GM21367 (cell line): Measurements from ENCODE around the gene GRIN3B.

Experiments used
- ATAC-seq: cut with Tn5 transposase; IDR thresholded peaks from one replicate; pipeline ENCODE4 v1.9.1; 2021; ENCODE audit not compliant: unreplicated experiment

The GRIN3B gene

DNA sequence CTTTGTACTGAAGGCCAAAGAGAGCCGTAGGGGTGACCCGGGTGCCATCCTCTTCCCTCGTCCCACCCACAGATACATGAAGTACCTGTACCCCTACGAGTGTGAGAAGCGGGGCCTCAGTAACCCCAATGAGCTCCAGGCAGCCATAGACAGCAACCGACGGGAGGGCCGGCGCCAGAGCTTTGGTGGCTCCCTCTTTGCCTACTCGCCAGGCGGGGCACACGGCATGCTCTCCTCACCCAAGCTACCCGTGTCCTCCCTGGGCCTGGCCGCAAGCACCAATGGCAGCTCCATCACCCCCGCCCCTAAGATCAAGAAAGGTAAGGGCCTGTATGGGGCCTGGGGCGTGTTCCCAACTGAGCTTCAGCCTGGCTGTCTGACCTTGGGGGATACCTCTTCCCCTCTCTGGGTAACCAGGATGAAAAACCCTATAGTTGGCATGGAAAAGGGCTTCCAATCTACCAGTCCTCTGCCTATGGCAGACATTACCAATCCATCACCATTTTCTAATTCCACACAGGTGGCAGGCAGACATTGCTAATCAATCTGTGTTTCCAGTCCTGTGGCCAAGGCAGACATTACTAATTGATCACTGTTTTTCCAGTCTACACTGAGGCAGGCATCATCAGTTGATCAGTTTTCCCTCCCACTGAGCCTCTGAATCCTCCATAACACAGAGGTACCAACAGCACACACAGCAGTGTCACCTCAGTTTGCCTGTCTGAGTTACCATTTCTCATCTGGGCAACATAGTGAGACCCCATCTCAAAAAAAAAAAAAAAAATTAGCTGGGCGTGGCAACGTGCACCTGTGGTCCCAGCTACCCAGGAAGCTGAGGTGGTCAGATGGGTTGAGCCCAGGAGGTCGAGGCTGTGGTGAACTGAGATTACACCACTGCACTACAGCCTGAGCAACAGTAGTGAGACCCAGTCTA, 35.2 kb upstream of the GRIN3B start:
- ATAC-seq, result no peak

DNA sequence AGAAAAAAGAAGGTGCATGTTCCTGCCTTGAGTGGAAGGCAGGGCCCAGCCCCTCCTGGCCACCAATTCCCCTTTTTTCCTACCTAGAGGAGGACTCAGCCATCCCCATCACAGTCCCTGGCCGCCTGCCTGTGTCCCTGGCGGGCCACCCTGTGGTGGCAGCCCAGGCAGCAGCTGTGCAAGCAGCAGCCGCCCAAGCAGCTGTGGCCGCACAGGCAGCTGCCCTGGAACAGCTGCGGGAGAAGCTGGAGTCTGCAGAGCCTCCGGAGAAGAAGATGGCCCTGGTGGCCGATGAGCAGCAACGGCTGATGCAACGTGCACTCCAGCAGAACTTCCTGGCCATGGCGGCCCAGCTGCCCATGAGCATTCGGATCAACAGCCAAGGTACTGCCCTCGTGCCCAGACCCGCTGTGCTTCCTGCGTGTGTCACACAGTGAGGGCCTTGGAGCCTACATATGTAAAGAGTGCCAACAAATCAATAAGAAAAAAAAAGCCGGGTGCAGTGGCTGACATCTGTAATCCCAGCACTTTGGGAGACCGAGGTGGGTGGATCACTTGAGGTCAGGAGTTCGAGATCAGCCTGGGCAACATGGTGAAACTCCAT, 33.6 kb upstream of the GRIN3B start:
- no peak for ATAC-seq

DNA sequence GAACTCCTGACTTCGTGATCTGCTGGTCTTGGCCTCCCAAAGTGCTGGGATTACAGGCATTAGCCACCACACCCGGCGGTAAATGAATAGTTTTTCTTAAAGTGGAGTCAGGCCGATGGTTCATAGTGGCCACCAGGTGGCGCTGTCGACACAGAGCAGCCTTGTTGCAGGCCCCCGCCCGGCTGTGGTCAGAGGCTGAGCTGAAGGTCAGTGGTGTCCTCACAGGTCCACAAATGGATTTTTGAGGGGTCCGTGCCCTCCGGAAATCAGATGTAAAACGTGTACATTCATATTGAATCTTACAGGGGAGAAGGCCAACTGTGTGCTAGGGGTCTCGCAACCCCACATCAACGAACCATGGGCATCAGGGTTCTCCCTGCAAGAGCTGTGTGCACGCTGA, 29.5 kb upstream of the GRIN3B start:
- ATAC-seq, result no peak

DNA sequence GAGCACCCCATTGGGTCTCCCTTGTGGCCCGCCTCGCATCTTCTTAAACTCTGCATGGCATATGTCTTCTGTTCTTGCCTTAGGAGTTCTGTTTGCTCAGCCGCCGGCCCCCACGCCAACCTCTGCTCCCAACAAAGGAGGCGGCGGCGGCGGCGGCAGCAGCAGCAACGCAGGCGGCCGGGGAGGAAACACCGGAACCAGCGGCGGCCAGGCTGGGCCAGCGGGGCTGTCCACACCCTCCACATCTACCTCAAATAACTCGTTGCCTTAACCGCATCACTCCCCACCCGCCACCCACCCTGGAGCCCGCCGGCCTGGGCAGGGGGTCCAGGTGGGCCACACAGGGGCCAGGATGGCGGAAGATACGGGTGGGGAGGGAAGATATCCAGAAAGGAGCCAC, 28.4 kb upstream of the GRIN3B start:
- no peak for ATAC-seq

DNA sequence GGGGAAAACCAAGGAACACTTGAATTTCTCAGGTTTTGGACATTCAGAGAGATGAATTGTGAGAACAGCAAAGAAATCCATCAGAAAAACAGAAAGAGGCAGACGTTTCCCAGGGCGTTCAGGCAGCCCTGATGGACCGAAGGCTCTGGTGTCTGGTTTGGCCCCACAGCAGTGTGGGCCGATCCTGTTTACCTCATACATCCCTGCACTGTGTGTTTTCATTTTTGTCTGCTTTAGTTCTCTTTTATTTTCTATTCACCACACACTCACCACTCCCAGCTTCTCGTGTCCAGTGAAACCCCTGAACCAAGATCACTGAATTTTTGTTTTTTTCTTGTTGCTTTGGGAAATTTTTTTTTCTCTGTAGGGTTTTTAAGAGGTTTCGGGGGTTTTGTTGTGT, 27.9 kb upstream of the GRIN3B start:
- ATAC-seq, result no peak

DNA sequence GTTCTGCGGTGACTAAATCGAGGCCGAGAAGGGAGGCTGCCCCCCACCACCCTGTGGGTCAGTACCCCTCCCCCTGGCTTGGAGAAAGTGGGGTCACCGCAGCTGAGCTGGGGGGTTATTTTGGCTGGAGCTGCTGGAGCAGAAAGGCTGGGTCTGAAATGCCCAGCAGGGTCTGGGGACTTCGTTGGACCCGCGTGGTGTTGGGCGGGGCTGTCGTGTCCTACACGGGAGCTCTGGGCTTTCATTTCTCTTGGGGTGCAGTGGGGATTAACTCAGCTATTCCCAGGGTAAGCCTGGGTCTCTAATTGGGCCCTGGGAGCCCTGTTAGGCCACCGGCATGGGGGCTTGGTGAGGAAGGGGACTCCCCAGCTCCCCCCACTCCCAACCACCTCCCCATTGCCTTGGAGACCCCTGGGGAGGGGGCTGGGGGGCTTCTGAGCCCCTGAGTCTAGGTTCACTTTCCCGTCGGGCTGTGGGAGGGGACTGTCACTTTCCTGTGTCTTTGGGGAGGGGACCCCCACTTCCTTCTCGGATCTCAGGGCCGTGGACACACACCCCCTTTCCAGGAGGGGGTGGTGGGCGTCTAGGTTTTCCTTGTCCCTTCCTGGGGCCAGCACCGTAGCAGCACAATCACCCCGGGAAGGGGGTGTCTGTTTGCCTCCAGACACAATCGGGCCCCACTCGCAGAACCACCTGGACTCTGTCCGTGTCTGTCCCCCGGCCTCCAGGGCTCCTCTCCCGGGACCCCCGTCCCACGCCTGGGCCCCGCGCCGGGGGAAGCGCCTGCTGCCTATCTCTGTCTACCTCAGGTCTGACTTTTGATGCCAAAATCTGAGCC, 26.3 kb upstream of the GRIN3B start:
- ATAC-seq, result no peak

DNA sequence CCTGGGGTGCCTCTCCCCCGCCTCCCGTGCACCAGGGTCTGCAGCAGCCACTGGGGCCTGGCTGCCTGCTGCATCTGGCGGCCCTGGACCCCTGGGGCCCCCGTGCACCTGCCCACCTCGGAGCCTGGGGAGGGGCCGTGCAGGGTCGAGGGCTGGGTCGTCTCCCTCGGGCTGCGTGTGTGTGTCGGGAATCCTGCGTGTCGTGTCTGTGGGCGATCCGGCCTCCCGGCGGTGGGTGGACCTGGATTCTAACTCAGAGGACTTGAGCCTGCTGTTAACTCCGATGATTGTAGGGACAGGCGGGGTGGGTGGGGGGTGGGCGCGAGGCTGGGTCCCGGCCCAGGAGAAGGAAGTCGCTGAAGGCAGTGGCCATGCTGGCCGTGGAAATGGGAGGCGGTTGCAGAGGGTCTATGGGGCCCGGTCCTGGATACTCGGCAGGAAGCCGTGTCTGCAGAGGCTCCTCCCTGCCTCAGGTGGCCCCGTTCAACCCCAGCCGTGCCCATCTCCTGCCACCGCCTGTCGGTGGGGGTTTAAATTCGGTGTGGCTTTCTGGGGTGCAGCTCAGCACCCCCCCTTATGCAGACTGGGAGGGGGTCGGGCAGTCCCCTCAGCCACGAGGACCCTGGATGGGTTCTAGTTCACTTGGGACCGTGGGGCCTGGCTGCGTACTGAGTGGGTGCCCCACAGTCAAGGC, 25.5 kb upstream of the GRIN3B start:
- ATAC-seq, result no peak

DNA sequence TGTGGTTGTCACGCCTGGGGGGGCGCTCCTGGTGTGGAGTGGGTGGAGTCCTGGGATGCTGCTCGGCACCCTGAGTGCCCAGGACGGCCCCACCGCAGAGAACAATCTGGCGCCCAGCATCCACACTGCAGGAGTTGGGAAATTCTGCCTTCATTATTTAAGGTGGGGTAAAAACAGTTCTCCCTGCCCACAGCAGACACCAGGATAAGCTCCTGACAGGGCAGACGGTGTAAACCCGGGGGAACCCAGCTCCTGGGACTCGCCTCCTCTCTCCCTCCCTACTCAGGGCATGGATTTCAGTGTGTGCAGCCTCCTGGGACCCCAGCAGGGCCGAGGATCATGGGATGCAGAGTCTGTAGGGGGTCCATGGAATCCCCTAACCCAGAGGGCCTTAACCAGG, 23.7 kb upstream of the GRIN3B start:
- ATAC-seq, result no peak

DNA sequence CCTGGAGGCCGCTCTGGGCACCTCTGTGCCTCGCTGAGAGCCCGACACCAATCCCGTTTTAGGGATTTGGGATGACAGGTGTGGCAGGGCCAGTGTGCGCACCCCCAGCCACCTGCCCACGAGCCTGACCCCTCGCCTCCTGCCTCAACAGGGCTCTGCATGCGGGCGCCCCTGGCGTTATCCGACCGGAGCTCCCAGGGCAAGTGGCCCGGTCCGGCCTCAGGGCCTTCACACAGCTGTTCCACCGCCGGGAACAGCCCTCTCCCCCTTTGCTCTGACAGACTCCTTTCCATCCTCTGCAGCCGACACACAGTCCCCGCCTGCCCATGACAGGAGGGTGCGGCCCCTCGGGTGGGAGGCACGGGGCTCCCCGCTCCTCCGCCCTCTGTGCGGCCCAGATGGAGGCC, 23.2 kb upstream of the GRIN3B start:
- no peak for ATAC-seq

DNA sequence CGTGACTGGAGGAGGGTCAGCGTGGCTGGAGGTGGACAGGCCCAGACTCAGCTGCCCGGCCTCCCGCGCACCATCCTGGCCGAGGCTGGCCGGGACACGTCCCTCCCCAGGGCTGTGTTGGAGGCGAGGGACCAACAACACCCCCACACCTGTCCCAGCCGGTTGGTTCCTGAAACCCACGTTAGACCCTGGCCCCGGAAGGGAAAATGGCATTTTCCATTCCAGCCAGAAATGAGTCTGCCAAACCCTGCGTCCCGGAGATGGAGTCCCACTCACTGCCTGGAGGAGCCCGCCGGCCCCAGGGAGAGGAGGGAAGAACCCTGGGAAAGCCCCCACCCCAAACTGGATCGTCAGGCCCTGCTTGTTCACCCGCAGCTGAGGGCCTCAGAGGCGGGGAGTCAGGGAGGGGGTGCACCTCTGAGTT, 20.9 kb upstream of the GRIN3B start:
- ATAC-seq, result no peak

DNA sequence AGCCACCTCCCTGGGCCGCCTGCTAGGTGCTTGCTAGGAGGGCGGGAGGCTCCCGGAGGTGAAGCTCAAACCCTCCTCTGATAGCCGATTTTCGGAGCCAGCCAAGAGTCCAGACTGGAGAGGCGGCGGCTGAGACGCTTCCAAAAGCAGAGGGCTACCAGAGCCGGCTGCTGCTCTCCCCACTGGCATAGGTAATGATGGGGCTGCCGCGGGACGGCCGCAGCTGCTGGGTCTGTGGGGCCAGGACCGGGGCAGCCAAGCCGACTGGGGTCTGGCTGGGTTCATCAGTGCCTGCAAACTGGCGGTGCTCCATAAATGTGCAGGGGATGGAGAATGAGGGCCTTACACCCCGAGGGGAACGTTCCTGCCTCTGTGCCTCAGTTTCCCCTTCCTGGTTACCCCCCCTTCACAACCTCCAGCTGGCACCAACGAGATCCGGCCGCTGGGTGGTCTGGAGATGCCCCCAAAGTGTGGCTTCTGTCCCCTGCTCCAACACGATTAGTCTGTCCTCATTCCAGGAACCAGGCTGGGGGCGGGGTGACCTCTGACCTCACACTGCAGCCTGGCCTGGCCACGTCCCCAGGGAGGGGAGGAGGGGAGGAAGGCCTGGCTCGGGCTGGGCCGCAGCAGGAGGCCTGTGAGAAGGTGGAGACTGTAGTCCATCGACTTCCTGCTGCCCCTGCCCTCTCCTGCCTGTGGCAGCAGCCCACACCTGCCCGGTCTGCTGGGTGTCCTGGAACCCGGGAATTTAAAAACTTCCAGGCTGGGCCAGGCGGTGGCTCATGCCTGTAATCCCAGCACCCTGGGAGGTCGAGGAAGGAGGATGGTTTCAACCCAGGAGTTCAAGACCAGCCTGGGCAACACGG, 19.9 kb upstream of the GRIN3B start:
- ATAC-seq, result no peak

DNA sequence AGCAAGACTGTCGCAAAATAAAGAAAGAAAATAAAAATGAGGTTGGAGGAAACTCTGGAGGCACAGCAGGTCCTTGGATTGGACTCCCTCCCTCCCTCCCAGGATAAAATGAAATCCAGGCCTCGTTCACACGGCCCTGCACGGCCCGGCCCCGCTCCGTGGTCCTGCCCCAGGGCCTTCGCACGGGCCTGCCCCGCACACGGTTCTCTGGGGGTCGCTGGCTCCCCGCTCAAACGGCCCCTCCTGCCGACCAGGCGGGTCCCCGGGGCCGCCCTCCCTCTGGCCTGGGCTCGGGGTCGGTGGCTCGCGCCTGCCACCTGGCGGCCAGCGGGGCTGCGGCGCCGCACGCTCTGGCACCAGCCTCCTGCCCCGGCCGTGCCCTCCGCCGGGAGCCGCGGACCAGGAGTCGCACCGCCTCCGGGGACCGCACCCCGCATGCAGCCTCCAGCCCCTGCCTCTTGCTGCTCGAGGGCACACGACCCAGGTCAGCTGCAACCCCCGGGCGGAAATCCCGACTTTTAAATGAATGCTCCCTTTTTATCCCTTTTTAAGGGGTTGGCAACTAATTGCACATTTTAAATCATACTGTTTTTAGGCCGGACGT, 17.6 kb upstream of the GRIN3B start:
- no peak for ATAC-seq

DNA sequence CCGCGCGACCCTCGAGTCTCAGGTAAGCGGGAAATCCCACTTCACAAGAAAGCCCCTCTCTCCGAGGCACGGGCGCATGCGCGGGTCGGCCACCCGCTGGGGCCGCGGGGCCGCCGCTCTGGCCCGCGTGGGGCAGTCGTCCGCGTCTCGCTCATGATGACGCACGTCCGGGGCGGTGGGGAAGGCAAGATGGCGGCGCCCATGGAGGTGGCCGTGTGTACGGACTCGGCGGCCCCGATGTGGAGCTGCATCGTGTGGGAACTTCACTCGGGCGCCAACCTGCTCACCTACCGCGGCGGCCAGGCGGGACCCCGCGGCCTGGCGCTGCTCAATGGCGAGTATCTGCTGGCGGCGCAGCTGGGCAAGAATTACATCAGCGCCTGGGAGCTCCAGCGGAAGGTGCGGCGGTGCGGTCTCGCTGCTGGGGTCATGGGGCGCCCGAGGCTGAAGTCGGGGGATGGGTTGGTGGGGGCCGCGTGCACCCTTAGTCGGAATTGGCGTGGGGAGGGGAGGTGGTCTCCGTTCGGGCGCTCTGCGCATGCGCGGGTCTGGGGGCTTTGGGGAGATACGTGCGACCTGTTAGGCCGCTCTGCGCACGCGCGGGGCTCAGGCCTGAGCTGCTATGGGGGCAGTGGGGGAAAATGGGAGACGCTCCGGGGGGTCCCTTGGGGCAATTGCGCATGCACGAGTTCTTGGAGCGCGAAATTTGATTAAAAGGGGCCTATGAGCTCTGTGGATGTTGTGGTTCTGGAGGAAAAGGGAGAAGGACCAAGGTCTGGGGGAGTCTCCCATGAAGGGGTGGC, 15.9 kb upstream of the GRIN3B start, which contains the start of gene WDR18:
TSS of gene WDR18 (plus strand) at position 181 of the 803 bp plus-strand sequence. CDS start at position 190, 9 bp downstream.
- ATAC-seq, result peak; percentile 67

DNA sequence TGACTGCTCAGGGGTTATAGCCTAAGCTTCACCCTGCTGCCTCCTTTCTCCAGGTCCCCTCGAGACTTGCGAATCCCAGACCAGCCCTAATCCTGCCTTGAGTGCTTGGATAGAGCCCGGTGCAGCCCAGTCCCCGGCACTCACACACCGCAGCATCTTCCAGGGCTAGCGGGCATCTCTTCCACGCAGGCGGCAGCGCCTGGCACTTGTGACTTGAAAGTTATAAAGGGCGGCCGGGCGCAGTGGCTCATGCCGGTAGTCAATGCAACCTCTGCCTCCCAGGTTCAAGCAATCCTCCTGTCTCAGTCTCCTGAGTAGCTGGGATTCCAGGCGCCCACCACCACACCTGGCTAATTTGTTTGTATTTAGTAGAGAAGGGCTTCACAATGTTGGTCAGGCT, 14.1 kb upstream of the GRIN3B start:
- ATAC-seq, result no peak

DNA sequence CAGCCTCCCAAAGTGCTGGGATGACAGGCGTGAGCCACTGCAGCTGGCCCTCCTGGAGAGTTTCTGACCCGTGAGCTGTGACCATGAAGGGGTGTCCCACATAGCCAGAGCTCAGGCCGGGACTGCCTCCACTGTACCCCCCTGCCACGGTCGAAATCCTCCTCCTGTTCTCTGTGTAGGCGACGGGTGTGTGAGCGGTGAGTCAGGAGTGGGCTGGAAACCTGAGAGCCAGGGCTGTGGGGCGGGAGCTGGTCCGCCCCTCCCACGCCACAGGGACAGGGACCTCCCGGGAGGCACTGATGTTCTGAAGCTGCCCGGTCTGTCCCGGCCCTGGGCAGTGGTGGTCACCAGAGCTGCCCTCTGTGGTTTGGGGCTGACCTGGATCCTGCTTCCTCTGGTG, 12.1 kb upstream of the GRIN3B start:
- no peak for ATAC-seq

DNA sequence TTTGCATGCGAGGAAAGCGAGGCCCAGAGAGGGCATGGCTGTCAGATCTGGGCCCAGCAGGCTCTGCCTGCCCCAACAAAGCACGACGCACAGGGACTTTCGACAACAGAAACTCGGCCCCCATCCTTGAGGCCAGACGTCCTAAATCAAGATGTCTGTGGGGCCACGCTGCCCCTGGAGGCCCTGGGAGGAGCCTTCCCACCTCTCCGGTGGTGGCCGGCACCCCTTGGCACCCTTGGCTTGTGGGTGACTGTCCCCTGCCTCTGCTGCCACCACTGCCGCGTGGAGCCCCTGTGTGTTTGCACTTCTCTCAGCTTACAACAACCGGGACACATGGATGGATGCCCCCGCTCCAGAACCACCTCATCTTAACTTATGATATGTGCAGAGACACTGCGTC, 11.7 kb upstream of the GRIN3B start:
- no peak for ATAC-seq

DNA sequence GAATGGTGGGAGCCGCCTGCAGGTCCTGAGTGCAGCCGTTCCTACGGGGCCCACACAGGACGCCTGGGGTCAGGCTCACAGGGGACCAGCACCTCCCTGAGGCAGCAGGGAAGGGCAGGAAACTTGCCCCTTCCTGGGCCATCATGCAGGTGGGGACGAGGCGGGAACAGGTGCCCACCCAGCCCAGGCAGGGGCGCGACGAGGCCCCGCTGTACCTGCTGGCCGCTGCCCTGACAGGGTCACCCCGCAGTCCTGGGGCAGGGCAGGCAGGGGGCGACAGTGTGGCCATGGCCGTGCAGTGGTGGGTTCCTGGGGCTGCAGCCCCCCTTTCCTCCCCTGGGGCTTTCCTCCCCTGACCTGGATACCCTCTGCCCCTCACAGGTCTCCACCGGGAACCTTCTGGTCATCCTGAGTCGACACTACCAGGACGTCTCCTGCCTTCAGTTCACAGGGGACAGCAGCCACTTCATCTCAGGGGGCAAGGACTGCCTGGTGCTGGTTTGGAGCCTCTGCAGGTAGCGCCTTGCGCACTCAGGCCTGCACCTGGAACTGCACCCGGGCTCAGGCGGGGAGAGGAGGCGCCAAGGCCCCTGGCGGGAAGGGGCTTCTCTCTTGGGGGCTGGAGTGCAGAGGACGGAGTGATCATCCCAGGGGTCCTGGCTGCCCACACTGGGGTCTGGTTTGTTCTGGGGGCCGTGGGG, 10.7 kb upstream of the GRIN3B start:
- ATAC-seq, result no peak

DNA sequence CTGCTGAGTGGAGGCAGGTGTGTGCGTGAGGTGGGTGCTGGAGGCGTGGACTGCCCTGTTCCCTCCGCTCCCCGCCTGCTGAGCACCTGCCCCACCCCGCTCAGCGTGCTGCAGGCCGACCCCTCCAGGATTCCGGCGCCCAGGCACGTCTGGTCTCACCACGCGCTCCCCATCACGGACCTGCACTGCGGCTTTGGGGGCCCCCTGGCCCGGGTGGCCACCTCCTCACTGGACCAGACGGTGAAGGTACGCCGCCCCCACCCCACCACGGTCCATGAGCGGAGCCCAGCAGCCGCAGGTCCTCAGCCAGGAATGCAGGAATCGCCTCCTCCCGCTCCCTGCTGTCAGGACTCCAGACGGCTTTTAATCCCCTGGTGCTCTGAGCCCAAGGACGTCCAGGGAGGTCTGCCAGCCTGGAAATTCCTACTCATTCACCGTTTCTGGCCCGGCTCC, 10.1 kb upstream of the GRIN3B start:
- ATAC-seq, result no peak
